ENCODE results near the gene NRG2. TPM values are rescaled to one million over a fixed set of nuclear protein-coding genes. Genes with fewer than 3 reads are reported as not detected.

Gene NRG2
- polyA plus RNA-seq, 3 donors, result 0.01 TPM; not detected in 2

DNA sequence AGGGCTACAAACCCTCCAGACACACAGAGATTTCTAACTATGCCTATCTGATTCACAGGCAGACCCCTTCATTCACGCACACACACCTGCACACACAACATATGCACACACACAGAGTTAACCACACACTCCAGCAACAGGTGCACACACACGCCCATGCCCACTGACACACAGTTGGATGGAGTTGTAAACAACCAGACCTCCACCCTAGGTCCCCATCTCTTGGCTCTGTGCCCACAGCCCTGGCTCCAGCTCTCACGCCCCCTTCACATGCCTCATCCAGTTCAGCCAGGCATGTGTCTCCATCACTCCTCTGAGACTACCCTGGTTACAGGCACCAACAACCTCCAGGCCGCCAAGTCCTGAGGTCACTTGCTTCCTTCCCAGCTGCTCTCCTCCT, 186.4 kb downstream of the NRG2 start:
- Mint-ChIP-seq H3K36me3 (no peaks in the 10 kb centered on the region), H3K4me1 (no peaks in the 10 kb centered on the region), H3K27me3 (ENCODE audit: low read depth in 3 of 3) (peaks cover 0 to 4% (median 4%) of the 10 kb centered on the region in 3 donors), H3K4me3 (no peak overlapping the region), H3K27ac (no peak overlapping the region), H3K9me3 (no peaks in the 10 kb centered on the region)
- Histone ChIP-seq H3K9ac (ENCODE audit: insufficient read depth, low read length, poor library complexity, severe bottlenecking) (no peak overlapping the region), H3K4me1 (ENCODE audit: control insufficient read depth in 1 of 2, insufficient read depth in 2 of 2, low read length in 2 of 2) (no peaks in the 10 kb centered on the region), H3K4me3 (replicated peaks in 1 of 3; ENCODE audit: low read depth in 2 of 3, low read length in 3 of 3) (no peak overlapping the region), H3K9me3 (replicated peaks in 1 of 2; ENCODE audit: control insufficient read depth in 1 of 2, insufficient read depth in 1 of 2, low read length in 2 of 2) (no peaks in the 10 kb centered on the region), H3K27me3 (ENCODE audit: control insufficient read depth in 2 of 2, insufficient read depth in 2 of 2, low read length in 2 of 2) (no peaks in the 10 kb centered on the region), H3K36me3 (replicated peaks in 1 of 2; ENCODE audit: control insufficient read depth in 1 of 2, insufficient read depth in 2 of 2, low read length in 2 of 2) (no peaks in the 10 kb centered on the region), H3K4me2 (replicated peaks; ENCODE audit: extremely low read depth, low read length, poor library complexity, severe bottlenecking) (no peak overlapping the region), H2AFZ (ENCODE audit: insufficient read depth, low read depth, low read length, poor library complexity, severe bottlenecking) (no peak overlapping the region), H3K79me2 (ENCODE audit: insufficient read depth, low read length) (no peaks in the 10 kb centered on the region), H4K20me1 (ENCODE audit: insufficient read depth, low read length) (no peaks in the 10 kb centered on the region), H3K27ac (ENCODE audit: low read depth in 1 of 2, low read length in 2 of 2) (no peak overlapping the region)
- 79% methylated on average over 2 of the region's 4 CpGs for WGBS (ENCODE audit: insufficient coverage)
- intact Hi-C loops (cut with micrococcal nuclease), result no loop called here
- TF ChIP-seq, protein P1, sequence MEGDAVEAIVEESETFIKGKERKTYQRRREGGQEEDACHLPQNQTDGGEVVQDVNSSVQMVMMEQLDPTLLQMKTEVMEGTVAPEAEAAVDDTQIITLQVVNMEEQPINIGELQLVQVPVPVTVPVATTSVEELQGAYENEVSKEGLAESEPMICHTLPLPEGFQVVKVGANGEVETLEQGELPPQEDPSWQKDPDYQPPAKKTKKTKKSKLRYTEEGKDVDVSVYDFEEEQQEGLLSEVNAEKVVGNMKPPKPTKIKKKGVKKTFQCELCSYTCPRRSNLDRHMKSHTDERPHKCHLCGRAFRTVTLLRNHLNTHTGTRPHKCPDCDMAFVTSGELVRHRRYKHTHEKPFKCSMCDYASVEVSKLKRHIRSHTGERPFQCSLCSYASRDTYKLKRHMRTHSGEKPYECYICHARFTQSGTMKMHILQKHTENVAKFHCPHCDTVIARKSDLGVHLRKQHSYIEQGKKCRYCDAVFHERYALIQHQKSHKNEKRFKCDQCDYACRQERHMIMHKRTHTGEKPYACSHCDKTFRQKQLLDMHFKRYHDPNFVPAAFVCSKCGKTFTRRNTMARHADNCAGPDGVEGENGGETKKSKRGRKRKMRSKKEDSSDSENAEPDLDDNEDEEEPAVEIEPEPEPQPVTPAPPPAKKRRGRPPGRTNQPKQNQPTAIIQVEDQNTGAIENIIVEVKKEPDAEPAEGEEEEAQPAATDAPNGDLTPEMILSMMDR (IDR thresholded peaks at IDR 0.05), result no peak
- no peak for DNase-seq

DNA sequence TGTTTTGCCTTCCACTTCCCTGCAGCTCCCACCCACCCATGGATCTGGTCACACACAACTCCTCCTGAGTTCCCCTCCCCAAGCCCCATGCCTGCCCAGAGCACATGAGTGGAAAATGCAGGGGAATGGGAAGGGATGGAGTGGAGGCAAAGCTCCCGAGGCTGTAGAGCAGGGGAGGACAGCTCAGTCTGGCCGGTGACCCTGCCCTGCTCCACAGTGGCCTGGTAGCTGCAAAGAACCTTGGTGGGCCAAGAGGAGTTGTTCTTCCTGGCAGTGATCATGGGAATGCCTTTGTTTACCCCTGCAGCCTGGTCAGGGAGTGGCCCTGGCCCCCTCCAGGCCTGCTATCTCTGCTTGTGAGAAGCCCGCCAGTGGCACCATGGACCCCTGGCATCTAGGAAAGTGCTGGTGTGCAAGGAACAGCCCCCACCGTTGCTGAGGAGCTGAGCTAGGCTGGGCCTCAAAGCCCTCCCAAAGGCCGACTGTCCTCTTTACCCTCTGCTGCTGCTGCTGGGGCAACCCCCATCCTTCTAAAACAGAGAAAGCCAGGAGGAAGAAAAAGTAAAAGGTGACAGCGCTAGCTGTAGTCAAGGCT, 187.1 kb downstream of the NRG2 start:
- no peaks in the 10 kb centered on the region for H3K27me3 ChIP-seq (ENCODE audit: control insufficient read depth in 2 of 2, insufficient read depth in 2 of 2, low read length in 2 of 2)
- H3K4me3 ChIP-seq (replicated peaks in 1 of 3; ENCODE audit: low read depth in 2 of 3, low read length in 3 of 3), result no peak overlapping the region
- no peak overlapping the region for H2AFZ ChIP-seq (ENCODE audit: insufficient read depth, low read depth, low read length, poor library complexity, severe bottlenecking)
- Mint-ChIP-seq H3K27ac (no peak overlapping the region), H3K27me3 (ENCODE audit: low read depth in 3 of 3) (peaks cover 2 to 6% (median 4%) of the 10 kb centered on the region in 3 donors), H3K4me1 (no peaks in the 10 kb centered on the region), H3K36me3 (no peaks in the 10 kb centered on the region), H3K4me3 (no peak overlapping the region), H3K9me3 (no peaks in the 10 kb centered on the region)
- TF ChIP-seq, protein P1 (IDR thresholded peaks at IDR 0.05), result no peak
- H3K9ac ChIP-seq (ENCODE audit: insufficient read depth, low read length, poor library complexity, severe bottlenecking), result no peak overlapping the region
- DNase-seq, result no peak
- WGBS (ENCODE audit: insufficient coverage), result 94% methylated on average over 5 of the region's 6 CpGs
- H3K4me2 ChIP-seq (replicated peaks; ENCODE audit: extremely low read depth, low read length, poor library complexity, severe bottlenecking), result no peak overlapping the region
- H4K20me1 ChIP-seq (ENCODE audit: insufficient read depth, low read length), result no peaks in the 10 kb centered on the region
- intact Hi-C loops (cut with micrococcal nuclease), result no loop called here
- no peaks in the 10 kb centered on the region for H3K36me3 ChIP-seq (replicated peaks in 1 of 2; ENCODE audit: control insufficient read depth in 1 of 2, insufficient read depth in 2 of 2, low read length in 2 of 2)
- H3K27ac ChIP-seq (ENCODE audit: low read depth in 1 of 2, low read length in 2 of 2), result no peak overlapping the region
- no peaks in the 10 kb centered on the region for H3K4me1 ChIP-seq (ENCODE audit: control insufficient read depth in 1 of 2, insufficient read depth in 2 of 2, low read length in 2 of 2)
- H3K9me3 ChIP-seq (replicated peaks in 1 of 2; ENCODE audit: control insufficient read depth in 1 of 2, insufficient read depth in 1 of 2, low read length in 2 of 2), result no peaks in the 10 kb centered on the region
- H3K79me2 ChIP-seq (ENCODE audit: insufficient read depth, low read length), result no peaks in the 10 kb centered on the region
